HG02885 (cell line): ENCODE data around the gene RHEB.

Experiments used
- ATAC-seq: cut with Tn5 transposase; IDR thresholded peaks from one replicate; pipeline ENCODE4 v1.9.1; 2021; ENCODE audit warnings: mild to moderate bottlenecking; ENCODE audit not compliant: unreplicated experiment, poor library complexity

Gene RHEB

DNA sequence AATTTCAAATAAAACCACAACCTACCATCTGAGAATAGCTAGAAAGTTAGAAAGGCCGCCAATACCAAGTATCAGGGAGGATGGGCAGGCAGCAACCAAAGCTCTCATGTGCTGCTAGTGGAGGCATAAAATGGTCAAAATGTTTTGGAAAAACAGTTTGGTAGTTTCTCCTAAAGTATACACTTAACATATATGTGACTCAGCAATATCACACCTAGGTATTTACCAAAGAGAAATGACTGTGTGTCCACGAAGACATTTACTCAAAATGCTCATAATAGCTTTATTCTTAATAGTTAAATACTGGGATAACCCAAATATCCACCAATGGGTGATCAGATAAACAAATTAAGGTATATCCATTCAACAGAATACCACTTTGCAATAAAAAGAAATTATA, 14.3 kb downstream of the RHEB start:
- ATAC-seq = no peak

DNA sequence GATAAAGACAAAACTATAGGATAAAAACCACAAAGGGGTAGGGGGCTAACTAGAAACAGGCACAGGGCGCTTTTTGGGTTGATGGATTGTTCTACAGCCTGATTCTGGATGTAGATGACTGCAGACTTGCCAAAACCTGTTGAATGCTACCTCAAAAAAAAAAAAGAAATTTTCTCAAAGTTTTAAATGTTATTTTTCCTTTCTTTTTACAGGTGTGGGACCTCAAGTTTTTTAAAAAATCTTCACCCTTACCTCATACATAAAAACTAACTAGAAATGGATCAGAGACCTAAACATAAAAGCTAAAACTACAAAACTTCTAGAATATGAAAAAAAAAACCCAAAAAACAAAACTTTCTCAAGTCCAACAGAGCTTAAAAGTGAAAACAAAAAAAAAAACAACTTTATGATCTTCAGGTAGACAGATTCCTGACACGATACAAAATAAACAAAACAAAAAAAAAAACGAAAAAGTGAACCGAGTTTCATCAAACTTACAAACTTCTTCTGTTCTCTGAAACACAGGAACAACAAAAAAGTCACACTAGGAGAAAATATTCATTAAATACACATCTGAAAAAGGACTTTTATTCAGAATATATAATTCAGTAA, 14.9 kb downstream of the RHEB start:
- ATAC-seq = no peak

DNA sequence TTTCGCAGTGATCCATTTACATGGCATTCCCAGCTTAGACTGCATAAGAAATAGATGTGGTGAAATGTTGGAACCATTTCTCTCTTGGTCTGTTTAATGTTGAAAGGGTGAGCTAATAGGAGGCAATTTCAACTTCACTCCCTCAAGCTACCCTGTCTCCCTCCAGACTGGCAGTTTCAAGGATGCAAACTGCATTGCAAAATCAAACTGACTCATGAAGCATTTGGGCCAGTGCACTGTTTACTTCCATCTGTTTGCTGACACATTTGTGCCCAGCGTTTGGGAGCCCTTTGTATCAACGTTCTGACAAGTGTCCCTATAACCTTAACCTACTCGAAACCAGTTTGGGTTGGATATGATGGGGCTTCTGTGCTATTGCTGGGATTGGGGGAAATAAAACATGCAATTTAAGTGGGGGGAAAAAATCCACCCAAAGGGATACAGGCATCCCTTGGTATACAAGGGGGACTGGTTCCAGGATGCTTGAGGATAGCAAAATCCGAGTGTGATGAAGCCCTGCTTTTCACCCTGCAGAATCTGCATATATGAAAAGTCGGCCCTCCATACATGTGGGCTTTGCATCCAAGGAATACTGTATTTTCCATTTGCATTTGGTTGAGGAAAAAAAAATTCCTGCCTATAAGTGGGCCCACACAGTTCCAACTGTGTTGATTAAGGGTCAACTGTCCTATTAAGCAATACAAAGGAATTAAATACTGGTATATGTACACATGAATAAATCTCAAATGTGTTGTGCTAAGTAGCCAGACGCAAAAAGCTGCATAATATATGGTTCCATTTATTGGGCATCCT, 15.6 kb downstream of the RHEB start:
- no peak for ATAC-seq

DNA sequence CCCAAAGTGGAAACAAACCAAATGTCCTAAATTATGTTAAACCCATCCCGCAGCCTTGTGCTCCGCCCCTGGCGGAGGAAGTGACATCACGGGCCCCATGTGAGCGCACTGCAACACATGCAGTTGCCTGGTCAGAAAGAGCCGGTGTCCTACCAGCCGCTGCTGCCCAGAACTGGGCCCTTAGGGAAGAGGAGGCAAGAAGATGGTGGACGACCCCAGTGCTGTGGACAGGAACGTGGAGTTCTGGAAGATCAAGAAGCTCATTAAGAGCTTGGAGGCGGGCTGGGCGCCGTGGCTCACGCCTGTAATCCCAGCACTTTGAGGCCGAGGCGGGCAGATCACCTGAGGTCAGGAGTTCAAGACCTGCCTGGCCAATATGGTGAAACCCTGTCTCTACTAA, 18.0 kb downstream of the RHEB start:
- no peak for ATAC-seq

- no peak for ATAC-seq
Observed at GRCh38 chr7:151498495-151498894, 21.2 kb downstream of the RHEB start.

GRCh38 chr7:151497306-151497871, 22.3 kb downstream of the RHEB start:
- ATAC-seq = no peak

GRCh38 chr7:151495360-151495759, 24.3 kb downstream of the RHEB start:
- ATAC-seq = no peak

DNA sequence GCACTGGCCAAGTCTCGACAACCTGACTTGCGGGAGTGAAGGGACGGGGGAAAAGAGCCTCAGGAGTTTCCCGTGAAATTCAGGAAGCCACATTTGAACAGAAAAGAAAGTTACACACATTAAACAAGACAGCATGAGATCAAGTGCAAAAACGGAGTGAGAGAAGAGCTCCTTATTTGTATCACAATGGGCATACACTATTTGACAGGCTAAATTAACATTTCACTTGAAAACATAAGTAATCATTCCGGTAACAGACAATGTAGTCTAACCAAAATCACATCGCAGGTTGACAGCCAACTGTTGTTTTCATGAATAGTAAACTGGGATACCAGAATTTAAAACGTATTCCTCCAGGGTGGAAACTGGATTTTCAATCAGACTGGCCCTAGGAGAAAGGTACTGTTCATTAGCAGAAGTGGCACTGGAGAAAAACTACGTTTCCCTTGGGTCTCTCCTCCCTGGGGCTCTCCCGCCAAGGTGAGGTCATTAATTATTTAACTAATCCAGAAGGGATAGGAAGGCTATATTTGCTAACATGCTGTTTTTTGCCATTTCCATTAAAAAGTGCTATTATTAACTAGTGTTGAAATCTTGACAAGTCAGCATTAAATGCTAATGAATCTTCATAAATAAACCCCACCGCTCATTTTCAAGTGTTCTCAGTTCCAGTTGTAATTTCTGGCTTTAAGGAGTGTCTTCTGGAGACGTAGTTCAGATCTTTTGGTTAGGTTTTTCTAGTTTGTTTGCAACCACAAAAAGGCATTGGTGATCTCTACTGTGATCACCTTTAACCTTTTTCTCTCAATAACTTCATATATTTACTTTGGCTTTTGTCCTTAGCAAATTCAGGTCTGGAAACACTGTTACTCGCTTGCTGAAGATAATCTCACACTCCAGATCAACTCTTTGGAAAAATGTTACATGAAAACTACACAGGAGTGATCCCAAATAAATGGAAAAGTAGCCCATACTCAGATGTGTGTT, 25.1 kb downstream of the RHEB start:
- no peak for ATAC-seq

- no peak for ATAC-seq
Observed at GRCh38 chr7:151493083-151493482, 26.6 kb downstream of the RHEB start.

- ATAC-seq = no peak
Observed at GRCh38 chr7:151491859-151492258, 27.8 kb downstream of the RHEB start.

DNA sequence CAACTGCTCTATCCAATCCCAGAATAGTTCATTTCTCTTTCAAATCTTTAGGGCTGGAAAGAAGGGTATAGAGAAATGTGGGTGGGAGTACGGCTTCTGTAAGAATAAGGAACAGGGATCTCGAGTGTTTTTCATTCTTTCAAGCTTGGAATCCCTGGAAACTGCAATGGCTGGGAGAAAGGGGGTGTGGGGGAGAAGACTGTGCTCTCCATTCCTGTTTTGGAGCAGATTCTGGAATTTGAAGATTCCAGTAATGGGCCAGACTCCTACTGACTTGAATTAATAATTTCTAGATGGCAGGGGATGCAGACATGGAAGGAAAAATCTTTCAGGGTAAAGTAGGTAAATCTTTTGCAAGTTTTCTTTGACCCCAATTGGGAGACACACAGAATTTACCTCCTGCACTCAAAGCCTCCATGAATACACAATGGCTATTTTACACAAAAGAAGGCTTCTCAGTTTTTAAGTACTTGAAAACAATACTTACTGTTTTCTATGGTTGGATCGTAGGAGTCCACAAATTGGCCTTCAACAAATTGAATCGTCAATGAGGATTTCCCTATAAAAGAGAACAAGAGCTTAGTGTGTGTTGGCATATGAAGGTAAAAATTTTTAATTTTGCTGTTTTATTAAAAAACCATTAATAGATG, 29.1 kb downstream of the RHEB start:
- ATAC-seq = no peak

DNA sequence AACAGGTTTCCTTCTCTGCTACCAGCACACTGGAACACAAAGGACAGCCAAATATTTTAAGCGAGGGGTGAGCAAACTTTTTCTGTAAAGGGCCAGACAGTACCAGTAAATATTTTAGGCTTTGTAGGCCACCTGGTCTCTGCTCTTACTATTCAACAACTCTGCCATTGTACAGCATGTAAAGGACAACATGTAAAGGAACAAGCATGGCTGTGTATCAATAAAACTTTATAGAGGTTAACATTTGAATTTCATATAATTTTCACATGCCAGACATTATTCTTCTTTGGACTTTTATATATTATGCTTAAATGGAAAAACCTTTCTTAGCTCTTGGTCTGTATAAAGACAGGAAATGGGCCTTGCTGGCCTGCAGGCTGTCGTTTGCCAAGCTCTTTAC, 30.2 kb downstream of the RHEB start:
- no peak for ATAC-seq

GRCh38 chr7:151488096-151488495, 31.6 kb downstream of the RHEB start:
- ATAC-seq = no peak

DNA sequence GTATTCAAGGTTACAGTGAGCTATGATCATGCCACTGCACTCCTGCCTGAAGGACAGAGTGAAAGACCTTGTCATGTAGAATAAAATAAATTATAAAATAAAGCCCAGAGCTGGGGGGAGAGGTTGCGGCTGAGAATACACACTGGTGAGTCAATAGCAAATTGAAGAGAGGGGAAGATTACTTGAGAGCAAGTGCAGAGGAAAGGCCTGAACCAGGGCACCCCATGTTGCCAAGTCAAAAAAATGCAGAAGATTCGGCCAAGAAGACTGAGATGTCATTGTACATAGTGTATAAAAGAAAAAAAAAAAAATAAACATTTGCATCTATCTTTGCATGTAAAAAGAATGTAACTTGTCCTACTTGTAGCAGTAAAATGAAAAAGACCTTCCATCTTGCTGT, 32.5 kb downstream of the RHEB start:
- ATAC-seq = no peak

- no peak for ATAC-seq
Observed at GRCh38 chr7:151486074-151486473, 33.6 kb downstream of the RHEB start.

DNA sequence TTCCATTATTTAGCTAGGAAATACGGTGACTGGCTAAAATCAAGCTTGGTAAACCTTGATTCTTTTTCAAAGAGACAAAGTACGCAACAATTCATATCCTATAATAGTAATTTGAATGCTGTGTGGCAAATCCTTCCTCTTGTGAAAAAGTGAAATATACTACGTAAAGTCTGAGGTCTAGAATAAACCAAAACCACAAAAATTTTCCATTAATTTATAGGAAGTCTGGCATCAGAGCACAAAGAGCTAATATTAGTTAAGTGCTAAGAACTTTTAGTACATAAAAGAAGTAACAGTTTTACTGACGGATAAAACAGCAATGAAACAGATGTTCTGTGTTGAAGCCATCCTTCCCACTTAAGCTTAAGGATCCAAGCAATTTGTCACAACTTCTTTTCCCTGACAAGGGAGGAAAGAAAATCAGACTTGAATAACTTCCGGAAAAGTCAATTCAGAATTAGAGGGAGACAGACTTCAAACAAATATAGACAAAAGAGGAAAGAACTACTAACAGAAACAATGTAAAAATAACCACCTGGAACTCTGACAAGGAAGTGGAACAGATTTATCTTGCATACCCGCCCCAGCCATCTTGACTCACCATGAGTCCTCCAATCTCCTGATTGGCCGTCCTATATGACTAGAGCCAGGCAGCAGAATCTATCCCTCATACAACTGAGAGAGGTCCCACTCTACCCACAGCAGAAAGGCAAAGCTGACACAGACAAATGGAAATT, 34.6 kb downstream of the RHEB start:
- no peak for ATAC-seq

GRCh38 chr7:151483711-151483983, 36.0 kb downstream of the RHEB start:
- ATAC-seq = no peak

DNA sequence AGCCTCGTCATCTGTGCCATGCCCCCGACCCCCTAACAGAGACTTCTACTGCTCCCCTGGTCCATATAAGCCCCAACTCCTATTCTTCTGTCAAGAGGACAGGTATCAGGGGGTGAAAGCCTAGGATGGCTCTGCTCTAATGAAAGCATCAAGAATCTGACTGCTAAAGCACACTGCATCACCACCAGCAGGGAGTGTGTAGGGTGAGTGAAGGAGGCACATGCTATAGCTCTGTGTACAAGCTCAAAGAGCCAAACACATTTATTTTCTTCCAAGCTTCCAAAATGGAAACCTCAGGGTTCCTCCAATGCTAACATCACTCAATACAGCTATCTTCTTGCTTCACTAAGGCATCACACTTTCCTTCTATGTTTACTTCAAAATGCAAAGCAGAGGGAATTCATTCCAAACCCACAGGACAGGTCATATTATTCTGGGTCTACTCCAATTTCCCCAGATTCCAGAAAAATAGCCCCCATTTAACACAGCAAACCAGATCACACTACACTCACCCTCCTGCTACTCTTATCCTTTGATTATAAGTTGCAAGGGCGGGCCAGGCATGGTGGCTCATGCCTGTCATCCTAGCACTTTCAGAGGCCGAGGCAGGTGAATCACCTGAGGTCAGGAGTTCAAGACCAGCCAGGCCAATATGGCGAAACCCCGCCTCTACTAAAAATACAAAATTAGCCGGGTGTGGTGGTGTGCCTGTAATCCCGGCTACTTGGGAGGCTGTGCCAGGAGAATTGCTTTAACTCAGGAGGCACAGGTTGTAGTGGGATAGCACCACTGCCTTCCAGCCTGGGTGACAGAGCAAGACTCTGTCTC, 36.6 kb downstream of the RHEB start:
- no peak for ATAC-seq
